LHCN-M2 (cell line): ENCODE measurements around the gene LRRC4C. TPM values are rescaled to one million over a fixed set of nuclear protein-coding genes. Genes with fewer than 3 reads are reported as not detected.

ENCODE experiments used
- DNase-seq: peaks from one replicate; pipeline ENCODE4 v3.0.0-alpha.2; 2012; ENCODE audit warnings: low read depth
- total RNA-seq: library from RNA; depleted of rRNA; stranded (reverse); fragments of >200 nt; gene quantifications from 2 replicates; pipeline ENCODE4 v1.2.3, GENCODE V29; 2014

LRRC4C gene
- total RNA-seq, 1 experiment from 2014 or later, result not detected

DNA sequence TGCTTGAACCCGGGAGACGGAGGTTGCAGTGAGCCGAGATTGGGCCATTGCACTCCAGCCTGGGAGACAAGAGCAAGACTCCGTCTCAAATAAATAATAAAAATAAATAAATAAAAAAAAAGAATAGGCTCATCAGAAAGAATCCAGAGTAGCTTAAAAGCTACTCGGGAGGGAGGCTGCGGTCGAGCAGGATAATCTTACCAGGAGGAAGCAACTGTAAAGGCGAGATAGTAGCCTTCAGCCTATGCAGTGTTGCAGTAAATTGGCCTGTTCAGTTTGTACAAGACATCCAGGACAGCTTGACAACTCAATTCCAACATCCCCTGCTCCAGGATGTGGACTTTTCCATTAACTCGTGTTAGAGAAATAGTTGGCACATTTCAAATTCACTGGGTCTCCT lies 1164.7 kb downstream of the LRRC4C start:
- DNase-seq, result no peak

GRCh38 chr11:40294349-40294735 lies 1165.1 kb downstream of the LRRC4C start:
- DNase-seq, result no peak

- peak; percentile 25 for DNase-seq
Observed at GRCh38 chr11:40293655-40294348, 1165.7 kb downstream of the LRRC4C start.

DNA sequence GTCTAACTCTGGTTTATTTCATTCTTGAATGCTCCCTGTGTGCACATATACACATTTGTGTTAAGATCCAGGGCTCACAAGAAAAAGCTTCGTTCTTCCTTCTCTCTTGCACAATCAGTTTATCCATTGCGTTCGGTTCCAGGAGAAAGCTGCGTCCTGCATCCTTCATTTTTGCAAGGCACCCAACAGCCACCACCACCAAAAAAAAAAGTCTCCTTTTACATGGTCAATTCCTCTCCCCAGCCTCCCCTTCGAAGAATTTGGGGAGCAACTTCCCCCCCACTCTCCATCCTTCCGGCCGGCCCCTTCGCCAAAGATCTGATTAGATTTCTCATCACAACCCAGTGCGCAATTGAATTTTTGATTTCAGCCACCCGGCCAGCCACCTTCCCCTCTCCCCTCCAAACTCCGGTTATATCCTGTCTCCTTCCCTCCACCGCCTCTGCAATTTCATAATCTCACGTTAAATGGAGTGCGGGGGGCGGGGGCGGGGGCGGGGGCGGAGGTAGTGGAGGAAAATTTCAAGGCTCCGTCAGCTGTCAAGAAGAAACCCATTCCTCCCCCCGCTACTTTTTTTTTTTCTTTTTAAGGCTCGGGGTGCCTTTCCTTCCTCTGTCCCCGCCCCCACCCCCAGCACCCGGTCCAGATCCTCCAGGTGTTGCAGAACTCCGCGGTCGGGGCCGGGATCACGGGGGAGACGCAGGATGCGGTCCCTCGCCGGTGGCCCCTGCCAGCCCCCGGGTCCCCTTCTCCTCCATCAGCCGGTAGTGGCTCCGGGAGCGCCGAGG lies 1166.5 kb downstream of the LRRC4C start:
- no peak for DNase-seq

GRCh38 chr11:40291741-40292140 lies 1167.7 kb downstream of the LRRC4C start:
- DNase-seq, result no peak

GRCh38 chr11:40291329-40291728 lies 1168.1 kb downstream of the LRRC4C start:
- DNase-seq, result no peak

GRCh38 chr11:40290171-40290631 lies 1169.3 kb downstream of the LRRC4C start:
- DNase-seq, result no peak

GRCh38 chr11:40289370-40289769 lies 1170.1 kb downstream of the LRRC4C start:
- no peak for DNase-seq

DNA sequence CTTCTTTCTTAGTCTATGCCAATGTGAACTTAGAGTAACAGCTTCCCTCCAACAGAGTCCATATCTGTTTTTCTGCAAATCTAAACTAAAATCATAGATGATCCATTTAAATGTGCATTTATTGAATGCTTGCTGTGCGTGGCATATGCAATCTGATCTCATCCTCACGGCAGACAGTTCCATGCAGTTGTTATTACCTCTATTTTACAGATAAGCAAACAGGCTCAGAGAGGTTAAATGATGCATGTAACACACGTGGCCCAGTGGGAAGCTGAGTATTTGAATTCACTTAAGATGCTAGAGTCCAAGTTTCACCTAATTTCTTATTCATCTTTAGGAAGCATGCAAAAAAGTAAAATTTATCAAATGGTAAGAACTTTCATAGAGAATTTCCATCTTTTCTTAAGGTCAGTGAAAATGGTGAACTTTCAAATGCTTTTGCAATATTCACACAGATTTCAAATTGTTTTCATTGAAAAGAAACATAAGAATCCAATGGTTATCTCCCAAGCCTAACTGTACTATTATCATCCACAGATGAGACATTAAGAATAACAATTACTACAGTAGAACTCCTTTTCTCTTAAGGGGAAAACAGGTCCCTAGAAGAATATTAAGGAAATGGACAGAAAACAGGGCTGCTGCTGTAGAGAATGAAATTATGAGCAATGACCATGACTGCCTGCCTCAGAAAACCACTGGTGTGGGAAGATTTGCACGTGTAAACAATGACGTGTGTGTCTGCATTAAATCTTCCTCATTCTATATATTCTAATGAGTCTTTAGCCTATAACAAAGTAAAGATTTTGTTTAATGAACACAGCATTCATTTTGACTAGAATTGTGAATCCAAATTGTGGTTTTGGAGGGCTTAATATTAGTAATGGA lies 1171.3 kb downstream of the LRRC4C start:
- DNase-seq, result no peak

DNA sequence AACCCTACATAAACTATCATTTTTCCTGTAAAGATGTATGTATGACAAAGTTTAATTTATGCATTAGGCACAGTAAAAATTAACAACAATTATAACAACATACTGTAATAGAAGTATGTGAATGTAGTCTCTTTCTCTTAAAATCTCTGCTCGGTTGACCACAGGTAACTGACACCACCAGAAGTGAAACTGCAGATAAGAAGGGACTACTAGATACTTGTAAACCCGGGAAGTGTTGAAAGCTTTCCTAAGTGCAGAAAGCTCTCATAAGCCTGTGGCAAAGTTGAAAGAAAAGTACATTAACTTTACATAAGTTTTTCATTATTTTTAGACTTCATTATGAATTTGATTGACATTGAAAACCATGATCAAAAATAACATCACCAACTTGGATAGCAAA lies 1173.3 kb downstream of the LRRC4C start:
- DNase-seq, result no peak

DNA sequence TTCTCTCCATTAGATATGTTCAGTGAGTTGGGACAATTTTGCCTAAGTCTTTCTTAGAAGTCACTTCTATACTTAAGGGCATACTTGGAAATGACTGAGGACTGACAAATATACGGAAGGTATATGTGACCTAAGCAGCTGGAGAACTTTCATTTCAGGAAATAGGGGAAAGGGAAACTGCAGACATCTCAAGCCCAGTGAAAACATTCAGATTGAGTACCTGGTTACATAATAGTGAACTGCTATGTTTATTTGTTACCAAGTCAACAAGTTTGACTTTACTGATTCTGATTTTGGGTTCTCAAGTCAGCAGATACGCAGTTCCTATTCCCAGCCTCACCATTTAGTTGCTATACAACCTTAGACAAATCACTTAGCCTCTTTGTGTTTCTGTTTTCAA lies 1173.9 kb downstream of the LRRC4C start:
- DNase-seq, result no peak

DNA sequence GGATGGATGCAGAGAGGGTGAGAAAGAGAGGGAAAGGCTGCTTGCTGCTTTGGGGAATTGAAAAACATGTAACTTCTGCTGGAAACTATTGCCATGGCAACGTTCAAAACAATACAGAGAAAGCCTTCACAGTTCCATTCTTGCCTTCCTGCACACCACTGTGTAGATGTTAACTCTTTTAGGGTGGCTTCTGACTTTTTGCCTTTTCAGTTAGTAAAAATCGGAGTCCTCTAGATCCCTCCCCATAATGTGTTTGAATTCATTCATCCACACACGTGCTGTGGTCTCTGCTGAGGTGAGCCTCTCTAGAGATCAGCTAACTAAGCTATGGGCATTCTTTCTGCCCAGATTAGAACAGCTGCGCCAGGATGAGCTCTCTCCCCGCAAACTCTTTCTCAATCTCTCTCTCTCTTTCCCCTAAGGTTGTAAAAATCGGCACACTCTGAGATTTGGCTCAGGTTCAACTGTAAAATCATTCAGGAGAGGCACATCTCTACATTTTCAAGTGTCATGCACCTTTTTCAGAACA lies 1178.3 kb downstream of the LRRC4C start:
- no peak for DNase-seq

DNA sequence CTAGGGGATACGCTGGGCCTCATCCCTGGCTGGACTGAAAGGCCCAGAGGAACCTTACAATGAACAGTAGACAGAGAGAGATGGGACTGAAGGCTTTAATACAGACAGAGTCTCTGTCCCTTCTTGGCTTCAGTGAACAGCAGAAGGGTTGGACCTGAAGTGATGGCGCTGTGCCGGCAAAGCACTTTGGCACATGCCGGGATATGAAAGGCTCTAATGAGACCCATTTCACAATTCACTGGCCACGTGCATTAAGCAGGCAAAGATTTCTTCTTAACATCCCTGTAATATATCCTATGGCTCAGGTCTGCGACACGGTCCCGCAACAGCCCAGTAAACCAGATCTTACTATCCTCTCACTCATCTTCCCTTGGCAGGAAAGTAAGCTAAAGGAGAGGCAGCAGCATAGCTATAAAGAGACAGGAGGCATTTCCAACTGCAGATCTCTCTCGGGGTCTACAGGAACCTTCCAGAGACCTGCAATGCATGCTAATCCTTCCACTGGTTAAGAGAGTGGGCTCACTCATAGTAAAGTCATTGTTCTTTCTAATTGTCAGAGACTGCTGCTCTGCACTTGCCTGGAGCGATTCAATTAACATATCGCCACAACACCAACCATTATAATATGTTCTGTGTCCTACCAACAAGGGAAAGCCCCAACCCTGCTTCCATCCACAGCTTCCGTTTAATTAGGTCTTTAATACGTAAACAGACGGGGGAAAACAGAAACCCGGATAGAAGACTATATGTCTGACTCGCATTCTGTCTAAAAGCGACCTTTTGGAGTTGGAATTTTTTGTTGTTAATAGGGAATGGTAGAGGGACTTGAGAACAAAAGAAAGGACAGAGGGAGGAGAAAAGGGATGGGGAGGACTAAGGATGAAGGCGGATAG lies 1179.0 kb downstream of the LRRC4C start:
- DNase-seq, result no peak

- no peak for DNase-seq
Observed at GRCh38 chr11:40276960-40277359, 1182.5 kb downstream of the LRRC4C start.

- no peak for DNase-seq
Observed at GRCh38 chr11:40274017-40274416, 1185.4 kb downstream of the LRRC4C start.

DNA sequence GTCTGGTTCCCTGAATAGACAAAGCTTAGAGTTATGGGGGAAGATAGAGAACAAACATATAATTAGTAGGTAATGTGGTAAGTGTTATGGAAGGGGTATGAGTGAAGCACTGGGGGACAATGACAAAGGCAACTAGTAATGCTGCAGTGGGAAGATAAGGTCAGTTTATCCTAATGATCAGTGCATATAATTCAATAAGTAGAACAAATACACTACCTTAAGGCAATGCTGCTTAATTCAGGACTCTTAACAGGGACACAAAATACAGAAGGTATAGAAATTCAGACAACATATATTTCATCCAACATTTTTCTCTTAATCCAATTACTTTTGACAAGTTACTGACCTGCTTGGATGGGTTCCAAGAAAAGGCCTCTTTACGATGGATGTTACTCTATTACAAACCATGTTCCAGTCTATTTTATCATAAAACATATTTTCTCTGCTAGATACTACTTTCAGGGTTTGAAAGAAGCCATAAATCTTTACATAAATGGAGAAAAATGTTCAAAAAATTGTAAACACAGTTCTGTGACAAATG lies 1186.2 kb downstream of the LRRC4C start:
- no peak for DNase-seq

DNA sequence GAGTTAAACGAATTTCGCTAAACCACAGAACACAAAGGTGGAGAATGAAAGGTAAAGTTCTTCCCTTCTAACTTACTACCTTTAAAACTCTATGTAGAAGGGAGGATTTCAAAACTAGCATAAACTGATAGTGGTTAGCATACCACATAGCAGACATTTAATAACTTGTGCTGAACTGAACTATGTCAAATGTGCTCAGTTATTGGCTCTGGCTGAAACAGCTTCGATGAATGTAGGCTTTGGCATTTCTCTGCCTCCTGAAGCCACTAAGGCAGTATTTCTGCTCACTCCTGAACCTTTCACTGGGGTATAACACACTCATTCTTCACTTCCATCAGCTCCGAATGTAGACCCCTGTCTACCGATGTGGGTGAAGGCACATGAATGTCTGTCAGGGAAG lies 1188.1 kb downstream of the LRRC4C start:
- no peak for DNase-seq

DNA sequence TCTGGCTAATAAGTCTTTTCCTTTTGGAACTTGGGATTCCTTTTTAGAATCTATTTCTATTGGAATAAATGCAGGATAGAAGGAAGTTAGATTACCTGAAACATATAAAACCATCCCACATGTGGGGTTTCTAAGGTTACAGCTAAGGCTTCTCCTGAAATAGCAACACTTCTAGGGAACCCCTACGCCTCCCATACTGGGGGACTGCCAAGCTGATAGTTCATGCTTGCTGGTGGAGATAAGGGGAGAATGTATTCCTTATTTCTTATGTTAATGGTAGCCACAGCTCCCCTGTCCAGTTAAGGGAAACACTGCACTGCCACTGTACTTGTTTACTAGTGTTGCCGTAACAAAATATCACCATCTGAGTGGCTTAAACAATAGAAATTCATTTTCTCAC lies 1189.6 kb downstream of the LRRC4C start:
- no peak for DNase-seq

DNA sequence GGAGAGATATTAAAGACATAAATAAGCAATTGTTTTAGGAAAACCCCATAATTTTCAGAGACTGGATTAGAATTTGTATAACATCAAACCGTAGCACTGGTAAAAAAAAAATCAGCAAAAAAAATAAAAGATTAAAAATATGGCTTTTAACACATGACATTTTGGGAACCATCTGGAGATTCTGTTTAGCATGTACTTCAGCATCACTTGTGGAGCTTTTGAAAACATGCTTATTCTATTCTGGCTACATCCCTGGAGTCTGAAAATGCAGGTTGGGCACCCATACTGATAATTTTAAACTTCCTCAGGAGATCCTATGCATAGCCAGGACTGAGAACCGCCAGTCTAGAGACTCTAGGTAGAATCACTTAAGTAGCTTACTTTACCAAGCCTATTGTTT lies 1190.9 kb downstream of the LRRC4C start:
- DNase-seq, result no peak

DNA sequence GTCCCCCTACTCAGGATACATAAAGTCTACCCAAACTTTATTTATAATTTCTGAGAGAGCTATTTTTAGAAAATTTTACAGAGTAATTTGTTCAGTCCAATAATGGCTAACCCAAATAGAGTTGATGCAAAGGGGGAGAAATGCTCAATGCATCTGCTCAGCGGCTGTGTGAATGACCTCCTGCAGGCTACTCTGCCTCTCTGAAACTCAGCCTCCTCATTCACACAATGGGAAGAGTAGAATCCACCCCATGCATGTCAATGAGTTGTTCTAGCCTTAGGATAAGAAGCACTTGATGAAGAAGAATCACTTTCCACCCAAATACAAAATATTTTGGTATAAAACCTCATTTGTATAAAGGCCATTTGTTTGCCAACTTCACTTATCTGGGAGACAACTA lies 1204.0 kb downstream of the LRRC4C start:
- no peak for DNase-seq

- no peak for DNase-seq
Observed at GRCh38 chr11:40253166-40253565, 1206.3 kb downstream of the LRRC4C start.
